ENCODE data around the gene RNF214. TPM values are rescaled to one million over a fixed set of nuclear protein-coding genes. Genes with fewer than 3 reads are reported as not detected.

The RNF214 gene
- total RNA-seq, 3 donors from 2014 or later: 12.3 to 13.3 (median 12.5) TPM

GRCh38 chr11:117187007-117187406 lies 45.5 kb upstream of the RNF214 start:
- Histone ChIP-seq H3K4me3 (no peak overlapping the region), H3K4me1 (no peaks in the 10 kb centered on the region), H3K27me3 (no peaks in the 10 kb centered on the region), H3K27ac (peak overlapping the region in 1 of 2 donors; percentile 34), H3K9me3 (no peaks in the 10 kb centered on the region), H3K36me3 (no peaks in the 10 kb centered on the region)
- intact Hi-C loops (cut with DNase I; ENCODE audit: low total_unique reads): no loop called here
- DNase-seq (ENCODE audit: low spot score in 2 of 2): peak; percentile 20 to 22
- TF ChIP-seq POLR2A (IDR thresholded peaks at IDR 0.05): no peak
- no peak for TF ChIP-seq CTCF (IDR thresholded peaks at IDR 0.05)
- no peak for TF ChIP-seq POLR2AphosphoS5 (IDR thresholded peaks at IDR 0.05)

GRCh38 chr11:117187428-117187798 lies 45.1 kb upstream of the RNF214 start:
- Histone ChIP-seq H3K36me3 (no peaks in the 10 kb centered on the region), H3K27ac (peak overlapping the region in 1 of 2 donors; percentile 34), H3K27me3 (no peaks in the 10 kb centered on the region), H3K4me3 (no peak overlapping the region), H3K4me1 (no peaks in the 10 kb centered on the region), H3K9me3 (no peaks in the 10 kb centered on the region)
- DNase-seq (ENCODE audit: low spot score in 2 of 2): peak; percentile 14 to 25
- intact Hi-C loops (cut with DNase I; ENCODE audit: low total_unique reads): no loop called here
- TF ChIP-seq POLR2AphosphoS5 (IDR thresholded peaks at IDR 0.05) (no peak), CTCF (IDR thresholded peaks at IDR 0.05) (no peak), POLR2A (IDR thresholded peaks at IDR 0.05) (no peak)

GRCh38 chr11:117187799-117188481 lies 44.5 kb upstream of the RNF214 start:
- Histone ChIP-seq H3K36me3 (no peaks in the 10 kb centered on the region), H3K9me3 (no peaks in the 10 kb centered on the region), H3K27me3 (no peaks in the 10 kb centered on the region), H3K4me3 (no peak overlapping the region), H3K27ac (no peak overlapping the region), H3K4me1 (no peaks in the 10 kb centered on the region)
- peak in 1 of 2 donors; percentile 43 for DNase-seq (ENCODE audit: low spot score in 2 of 2)
- intact Hi-C loops (cut with DNase I; ENCODE audit: low total_unique reads): no loop called here
- no peak for TF ChIP-seq POLR2A (IDR thresholded peaks at IDR 0.05)
- TF ChIP-seq CTCF (IDR thresholded peaks at IDR 0.05): no peak
- TF ChIP-seq POLR2AphosphoS5 (IDR thresholded peaks at IDR 0.05): no peak

GRCh38 chr11:117188620-117189081 lies 43.8 kb upstream of the RNF214 start:
- Histone ChIP-seq H3K4me3 (no peak overlapping the region), H3K27me3 (no peaks in the 10 kb centered on the region), H3K9me3 (no peaks in the 10 kb centered on the region), H3K4me1 (no peaks in the 10 kb centered on the region), H3K36me3 (no peaks in the 10 kb centered on the region), H3K27ac (no peak overlapping the region)
- peak in 1 of 2 donors; percentile 36 for DNase-seq (ENCODE audit: low spot score in 2 of 2)
- no peak for TF ChIP-seq CTCF (IDR thresholded peaks at IDR 0.05)
- intact Hi-C loops (cut with DNase I; ENCODE audit: low total_unique reads): no loop called here

GRCh38 chr11:117189191-117189940 lies 43.1 kb upstream of the RNF214 start:
- H3K9me3 ChIP-seq: no peaks in the 10 kb centered on the region
- peak in 1 of 2 donors; percentile 44 for DNase-seq (ENCODE audit: low spot score in 2 of 2)
- TF ChIP-seq POLR2A (IDR thresholded peaks at IDR 0.05): no peak
- no peak for TF ChIP-seq CTCF (IDR thresholded peaks at IDR 0.05)
- TF ChIP-seq POLR2AphosphoS5 (IDR thresholded peaks at IDR 0.05): no peak
- intact Hi-C loops (cut with DNase I; ENCODE audit: low total_unique reads): no loop called here
- H3K27me3 ChIP-seq: no peaks in the 10 kb centered on the region
- no peaks in the 10 kb centered on the region for H3K4me1 ChIP-seq
- no peak overlapping the region for H3K27ac ChIP-seq
- H3K4me3 ChIP-seq: no peak overlapping the region
- H3K36me3 ChIP-seq: no peaks in the 10 kb centered on the region
